Epidermal melanocyte (primary cell): ENCODE measurements around the gene CLDN1.
A peak's percentile ranks its signal among the peaks of the same experiment; 100 is the strongest.

ENCODE experiments used
- DNase-seq: peaks from one replicate; pipeline ENCODE4 v3.0.0; 2011; ENCODE audit warnings: low spot score; ENCODE audit not compliant: insufficient read length

The CLDN1 gene, protein sequence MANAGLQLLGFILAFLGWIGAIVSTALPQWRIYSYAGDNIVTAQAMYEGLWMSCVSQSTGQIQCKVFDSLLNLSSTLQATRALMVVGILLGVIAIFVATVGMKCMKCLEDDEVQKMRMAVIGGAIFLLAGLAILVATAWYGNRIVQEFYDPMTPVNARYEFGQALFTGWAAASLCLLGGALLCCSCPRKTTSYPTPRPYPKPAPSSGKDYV

DNA sequence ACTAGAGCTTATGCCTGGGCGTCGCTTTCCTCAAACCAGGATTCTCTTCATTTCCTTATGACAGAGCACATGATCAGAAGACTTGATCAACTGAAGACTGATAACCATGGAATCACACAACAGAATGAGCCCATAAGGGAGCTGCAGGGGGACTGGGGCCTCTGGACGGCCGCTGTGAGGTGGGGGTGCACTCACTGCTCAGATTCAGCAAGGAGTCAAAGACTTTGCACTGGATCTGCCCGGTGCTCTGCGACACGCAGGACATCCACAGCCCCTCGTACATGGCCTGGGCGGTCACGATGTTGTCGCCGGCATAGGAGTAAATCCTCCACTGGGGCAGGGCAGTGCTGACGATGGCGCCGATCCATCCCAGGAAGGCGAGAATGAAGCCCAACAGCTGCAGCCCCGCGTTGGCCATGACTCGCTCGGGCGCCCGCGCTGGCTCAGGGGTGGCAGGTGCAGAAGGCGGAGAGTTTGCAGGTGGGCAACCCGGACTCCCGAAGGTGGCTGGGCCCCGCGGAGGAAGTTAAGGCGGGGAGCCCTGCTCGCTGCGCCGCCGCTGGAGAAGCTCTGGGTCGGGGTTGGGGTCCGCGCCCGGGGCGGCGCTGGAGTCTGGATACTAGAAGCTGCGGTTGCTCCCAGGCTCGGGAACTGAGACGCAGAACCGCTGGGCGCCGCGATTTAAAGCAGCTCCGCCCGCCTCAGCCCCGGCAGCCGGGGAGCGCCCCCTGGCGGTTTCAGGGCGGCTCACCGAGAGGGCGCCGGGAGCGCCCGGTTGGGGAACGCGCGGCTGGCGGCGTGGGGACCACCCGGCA is at the start of gene CLDN1:
Gene CLDN1, minus strand, starts transcription at position 658 of the 815 bp plus-strand sequence. Its CDS starts 240 bp downstream, at position 418.
- DNase-seq = peak; percentile 21

DNA sequence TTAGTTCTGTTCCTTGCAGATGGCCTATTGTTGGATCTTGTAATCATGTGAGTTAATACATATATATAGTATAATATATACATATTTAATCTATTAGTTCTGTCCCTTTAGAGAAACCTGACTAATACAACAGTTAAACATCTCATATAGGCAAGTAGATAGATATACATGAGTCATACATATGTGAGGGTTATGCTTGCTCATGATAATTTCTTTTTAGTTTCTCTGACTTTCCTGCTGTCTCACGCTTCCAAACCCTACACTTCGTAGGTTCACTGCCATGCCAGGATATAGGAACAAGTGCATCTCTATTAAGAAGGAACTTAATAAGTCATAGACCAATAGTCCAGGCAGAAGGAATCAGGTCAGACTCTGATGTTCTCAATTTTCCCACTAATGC is 48.9 kb upstream of the CLDN1 start:
- DNase-seq = no peak

DNA sequence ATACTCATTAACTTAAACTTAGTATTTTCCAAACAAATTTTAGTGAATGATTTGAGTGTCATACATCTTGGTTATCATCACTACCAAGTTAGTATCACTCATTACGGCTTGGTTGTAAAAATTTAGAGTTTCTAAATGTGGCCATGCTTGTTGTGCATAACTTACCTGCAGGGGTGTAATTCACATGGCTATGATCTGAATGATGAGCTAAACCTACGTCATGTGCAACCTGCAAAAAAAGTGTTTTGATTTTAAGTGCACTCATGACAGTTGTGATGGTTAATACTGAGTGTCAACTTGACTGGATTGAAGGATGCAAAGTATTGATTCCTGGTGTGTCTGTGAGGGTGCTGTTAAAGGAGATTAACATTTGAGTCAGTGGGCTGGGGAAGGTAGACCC is 48.1 kb upstream of the CLDN1 start:
- DNase-seq = no peak

DNA sequence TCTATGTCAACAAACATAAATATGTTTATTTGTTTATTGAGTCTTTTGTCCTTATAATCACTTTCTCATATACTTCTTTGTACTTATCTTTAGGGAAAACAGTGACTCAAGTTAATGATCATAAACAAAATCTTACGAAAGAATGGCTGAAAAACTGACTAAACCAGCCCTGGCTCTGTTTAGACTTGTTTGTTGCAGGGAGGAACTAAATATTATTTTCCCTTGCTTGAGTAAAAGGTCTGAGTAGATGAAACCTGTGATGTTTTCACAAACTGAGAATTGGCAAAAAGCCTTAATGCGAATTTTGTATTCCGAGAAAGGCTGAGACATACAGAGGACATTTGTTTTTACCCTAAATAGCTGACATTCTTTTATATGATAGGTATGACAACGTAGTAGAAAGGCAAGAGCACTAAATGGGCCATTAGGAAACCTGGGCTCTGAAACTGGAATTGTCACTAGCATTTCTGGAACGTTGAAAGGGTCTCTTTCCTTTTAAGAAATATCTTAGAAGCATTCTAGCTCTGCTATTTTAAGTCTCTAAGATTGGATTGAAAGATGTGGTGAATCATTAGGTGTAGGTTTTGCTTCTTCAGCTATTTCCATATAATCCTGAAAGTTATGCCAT is 47.5 kb upstream of the CLDN1 start:
- no peak for DNase-seq

DNA sequence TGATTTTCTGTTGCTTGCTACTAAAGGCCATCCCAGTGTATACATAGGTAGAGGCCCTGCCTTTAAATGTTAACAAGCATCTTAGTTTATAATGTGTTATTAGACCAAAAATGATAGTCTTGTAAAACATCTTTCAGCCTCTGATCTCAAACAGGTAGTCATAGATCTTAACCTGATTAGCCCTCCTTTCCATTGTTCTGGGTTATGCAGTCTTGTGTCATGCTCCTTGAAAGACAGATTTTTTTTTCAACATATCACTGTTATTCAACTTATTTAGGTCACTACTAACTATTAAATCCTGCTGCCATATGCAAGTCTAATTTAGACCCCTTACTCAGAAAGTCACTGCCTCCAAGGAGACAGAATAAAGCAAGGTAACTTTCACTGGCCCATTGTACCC is 46.6 kb upstream of the CLDN1 start:
- no peak for DNase-seq

DNA sequence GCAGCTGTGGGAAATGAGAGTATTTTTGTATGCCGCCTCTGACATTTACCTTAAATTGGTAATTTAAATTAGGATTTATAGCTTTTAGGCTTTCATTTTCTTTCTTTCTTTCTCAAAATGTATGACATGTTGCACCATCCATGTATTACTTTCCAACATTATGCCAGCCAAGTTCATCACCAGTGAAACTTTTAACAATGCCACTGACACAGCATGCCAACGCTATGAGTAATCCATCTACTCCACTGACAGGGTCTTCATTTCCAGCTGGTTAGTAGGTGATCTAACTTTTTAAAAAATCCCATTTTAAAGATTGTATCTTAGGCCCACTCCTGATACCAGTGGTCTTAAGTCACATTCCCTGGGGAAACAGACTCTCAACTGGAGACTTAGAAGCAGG is 43.9 kb upstream of the CLDN1 start:
- DNase-seq = no peak

DNA sequence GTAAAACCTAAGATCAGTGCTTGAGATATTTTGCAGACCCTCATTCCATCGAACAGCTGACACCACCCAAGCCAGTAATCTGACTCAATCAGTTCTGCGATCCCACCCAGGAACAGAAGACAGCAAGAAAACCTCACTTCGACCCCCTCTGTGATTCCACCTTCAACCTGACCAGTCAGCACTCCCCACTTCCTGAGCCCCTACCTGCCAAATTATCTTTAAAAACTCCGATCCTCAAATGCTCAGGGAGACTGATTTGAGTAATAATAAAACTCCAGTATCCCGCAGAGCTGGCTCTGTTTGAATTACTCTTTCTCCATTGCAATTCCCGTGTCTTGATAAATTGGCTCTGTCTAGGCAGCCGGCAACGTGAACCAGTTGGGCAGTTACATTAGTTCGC is 40.0 kb upstream of the CLDN1 start:
- no peak for DNase-seq

DNA sequence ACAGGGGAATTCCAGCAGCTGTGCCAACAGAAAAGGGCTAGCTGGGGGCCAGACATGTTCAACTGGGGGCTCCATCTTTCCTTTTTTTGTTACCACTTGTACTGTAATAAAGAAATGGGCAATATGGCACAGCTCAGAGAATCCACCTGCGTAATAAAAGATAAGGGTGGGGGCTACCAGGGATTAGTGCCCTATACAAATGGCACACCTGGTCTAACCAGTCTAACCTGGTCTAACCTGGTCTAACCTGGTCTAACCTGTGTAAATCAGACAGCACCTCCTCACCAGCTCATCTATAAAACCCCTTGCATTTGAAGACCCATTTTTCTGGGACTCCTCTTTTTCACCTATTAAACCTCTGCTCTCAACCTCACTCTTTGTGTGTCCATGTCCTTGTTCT is 39.5 kb upstream of the CLDN1 start:
- no peak for DNase-seq

DNA sequence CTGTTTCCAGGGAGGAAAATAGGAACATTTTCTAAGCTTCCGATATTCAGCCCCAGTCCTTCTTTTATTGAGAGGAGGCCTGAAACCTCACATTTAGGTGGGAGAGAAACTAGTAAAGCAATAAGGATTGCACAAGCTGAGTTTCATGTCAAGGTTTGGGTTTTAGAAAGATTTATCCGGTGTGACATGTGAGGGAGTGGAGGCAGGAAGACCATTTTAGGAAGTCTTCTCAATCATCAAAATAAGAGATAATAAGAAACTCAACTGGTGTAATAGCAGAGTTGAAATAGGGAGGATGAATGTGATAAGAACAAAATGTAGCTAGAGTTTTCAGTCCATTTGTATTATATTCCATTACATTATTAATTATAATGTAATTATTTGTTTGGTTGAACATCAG is 38.0 kb upstream of the CLDN1 start:
- no peak for DNase-seq

DNA sequence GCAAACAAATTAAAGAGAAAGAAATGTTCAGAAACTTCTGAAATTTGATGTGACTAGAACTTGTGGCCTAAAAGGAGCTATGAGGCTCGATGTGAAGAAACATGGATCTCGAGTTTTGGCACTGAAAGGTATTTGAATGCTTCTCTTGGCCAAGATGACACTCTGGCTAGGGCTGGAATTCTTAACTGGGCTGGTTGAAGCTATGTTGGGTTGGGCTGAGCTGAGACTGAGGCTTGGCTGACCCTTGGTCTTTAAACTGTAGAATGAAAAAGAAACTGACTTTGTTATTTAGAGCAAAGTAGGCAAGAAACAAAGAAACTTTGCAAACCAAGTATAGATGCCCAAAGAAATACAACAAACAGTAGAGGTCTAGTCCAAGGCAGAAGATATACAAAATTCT is 37.6 kb upstream of the CLDN1 start:
- no peak for DNase-seq

DNA sequence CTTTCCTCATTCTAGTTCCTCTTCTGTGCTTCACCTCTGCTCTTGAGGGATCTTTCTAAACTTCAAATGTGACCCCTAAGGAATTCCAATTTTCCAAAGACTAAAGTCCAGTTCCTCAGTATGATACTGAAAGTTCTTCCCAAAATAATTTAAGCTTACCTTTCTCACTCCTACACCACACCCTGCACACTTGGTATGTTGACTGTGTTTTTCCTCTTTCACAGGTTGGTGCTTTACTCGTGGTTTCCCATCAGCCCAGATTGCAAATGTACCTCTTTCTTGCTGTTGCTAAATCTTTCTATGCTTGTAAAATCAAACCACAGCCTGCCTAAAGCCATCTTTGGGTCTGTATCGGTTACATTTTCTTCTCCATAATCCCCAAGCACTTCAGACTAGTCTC is 35.2 kb upstream of the CLDN1 start:
- DNase-seq = no peak

DNA sequence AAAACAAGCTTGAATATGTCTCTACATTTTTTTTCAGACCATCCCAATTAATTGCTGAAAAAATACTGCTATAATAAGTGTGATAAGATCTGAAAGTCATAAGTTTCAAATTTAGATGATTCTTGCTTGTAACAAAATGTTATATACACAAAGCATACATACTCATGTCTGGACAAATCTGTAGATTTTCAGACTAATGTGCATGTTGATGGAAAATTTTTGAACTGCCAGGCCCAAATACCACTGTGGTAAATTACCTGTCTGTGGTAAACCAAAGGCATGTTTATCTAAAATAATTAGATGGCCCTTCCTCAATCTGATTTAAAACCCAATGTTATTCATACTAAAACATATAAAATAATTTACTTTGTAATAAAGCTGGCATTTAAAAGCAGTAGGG is 34.0 kb upstream of the CLDN1 start:
- no peak for DNase-seq

DNA sequence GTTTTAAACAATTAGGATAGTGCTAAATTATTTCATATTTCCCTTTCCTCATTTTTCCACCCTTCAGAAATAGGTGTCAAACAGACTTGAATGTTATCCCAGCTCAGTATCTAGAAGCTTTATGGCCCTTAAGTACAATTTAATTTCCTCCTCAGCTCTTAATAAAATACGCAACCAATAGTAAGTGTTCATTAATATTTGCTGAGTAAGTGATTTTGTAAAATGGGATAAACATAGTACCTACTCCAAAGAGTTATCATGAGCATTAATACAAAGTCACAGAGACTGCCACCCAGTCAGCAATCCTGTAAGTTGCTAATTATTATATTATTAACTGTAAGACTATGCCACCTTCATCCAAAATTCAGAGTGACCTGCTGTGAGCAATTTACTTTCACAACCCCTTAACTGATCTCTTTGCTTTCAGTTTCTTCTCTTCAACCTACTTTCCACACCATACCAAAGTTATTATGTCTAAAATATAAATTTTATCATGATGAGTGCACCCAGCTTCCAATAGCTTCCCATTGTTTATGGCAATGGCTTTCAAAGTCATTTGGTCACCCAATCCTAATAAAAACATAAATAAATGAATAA is 30.7 kb upstream of the CLDN1 start:
- DNase-seq = no peak

DNA sequence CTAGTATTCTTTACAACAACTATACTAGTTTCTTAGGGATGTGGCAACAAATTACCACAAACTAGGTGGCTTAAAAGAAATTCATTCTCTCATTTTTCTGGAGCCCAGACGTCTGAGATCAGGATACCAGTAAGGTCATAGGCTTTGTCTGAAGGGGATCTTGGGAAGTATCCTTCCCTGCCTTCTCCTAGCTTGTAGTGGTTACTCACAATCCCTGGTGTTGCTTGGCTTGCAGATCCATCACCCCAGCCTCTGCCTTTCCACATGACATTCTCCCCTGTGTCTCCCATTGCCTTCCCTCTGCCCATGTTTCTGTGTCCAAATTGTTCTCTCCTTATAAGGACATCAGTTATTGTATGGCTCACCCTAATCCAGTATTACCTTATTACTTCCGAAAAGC is 24.3 kb upstream of the CLDN1 start:
- DNase-seq = no peak

DNA sequence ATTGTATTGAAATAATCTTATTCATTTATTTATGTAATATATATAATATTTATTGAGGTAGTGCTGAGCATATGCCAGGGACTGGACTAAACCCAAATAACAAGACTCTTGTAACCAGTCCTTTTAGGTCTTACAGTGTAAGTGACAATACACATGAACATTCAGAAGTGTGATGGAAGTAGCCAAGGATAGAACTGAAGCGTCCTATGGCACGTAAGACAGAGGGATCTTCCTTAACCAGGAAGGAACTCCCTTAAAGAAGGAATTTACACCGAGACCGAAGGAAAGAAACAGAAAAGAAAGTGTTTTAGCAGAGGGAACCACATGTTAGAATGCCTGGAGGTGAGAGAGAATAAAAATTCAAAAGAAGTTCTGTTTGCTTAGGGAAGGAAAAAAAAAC is 23.6 kb upstream of the CLDN1 start:
- no peak for DNase-seq

DNA sequence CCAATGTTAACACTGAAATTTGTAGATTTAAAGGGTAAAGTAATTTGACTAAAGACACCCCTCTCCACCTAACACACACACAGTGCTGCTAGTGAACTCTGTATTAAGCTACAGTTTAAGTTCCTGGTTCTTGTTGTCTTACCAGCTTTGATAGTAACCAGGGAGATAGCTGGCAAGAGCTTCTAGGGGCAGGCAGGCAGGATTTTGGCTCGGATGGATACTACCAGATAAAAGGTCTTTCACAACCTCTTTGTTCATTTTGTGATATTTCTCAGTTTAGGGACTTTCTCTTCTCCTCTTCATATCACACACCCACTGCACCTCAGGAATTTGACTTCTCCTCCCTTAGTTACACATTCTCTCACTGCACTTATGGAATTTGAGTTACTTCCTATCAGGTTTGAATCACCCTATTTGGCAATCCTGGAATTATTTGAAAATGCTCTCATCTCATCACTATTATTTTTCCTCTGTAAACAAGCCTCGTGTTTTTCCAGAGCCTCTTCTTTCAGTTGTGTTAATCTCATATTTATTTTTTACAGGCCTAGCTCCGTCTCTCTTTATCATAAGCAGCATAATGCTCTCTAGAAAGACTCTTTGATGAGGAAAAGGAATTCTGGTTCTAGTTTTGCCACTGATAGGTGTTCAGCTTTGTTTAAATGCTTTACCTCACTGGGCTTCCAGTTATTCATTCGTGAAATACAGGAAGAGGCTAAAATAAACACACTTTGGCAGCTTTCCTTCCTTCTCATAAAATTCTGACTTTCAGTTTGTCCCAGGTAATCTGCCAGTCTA is 23.0 kb upstream of the CLDN1 start:
- DNase-seq = no peak

DNA sequence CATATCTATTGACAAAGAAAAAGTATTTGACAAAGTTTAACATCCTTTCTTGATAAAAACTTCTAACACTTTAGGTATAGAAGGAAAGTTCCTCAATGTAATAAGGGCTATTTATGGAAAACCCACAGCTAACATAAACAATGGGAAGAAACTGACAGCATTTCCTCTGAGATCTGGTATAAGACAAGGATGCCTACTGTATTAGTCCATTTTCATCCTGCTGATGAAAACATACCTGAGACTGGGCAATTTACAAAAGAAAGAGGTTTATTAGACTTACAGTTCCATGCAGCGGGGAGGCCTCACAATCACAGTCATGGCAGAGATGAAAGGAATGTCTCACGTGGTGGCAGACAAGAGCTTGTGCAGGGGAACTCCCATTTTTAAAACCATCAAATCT is 17.8 kb upstream of the CLDN1 start:
- no peak for DNase-seq

DNA sequence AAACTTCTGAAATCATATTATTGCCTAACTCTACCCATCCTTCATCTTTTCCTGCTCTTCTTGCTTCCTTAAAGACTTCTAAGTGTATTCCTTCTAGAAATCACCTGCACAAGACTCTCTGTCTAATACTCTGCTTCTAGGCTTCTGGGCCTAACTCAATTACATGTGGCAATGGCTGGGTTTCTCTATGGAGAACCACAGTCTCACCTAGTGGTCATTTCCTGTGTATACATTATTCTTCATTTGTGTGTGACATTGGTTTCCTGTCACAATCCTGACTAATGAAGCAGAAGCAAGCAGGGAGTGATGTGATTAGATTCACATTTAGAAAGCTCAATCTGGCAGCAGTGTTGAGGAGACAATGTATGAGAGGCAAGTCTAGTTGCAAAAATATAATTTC is 16.9 kb upstream of the CLDN1 start:
- DNase-seq = no peak

DNA sequence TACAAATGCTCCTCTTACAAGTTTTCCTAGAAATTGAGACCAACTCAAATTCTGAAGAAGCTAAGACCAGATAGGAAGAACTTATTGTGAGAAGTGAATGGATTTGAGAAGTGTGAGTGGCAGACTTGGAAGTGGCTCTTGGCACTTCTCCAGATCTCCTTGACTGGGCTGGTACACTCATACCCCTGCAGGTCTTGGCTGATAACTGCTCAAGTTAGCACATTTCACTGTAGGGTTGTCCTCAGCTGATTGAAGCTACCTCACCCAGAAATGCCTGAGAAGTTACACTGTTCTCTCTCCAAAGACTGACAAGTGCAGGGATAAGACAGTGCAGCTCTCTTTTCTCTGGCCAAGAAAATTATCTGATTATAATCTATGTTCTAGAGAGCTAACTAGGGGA is 16.5 kb upstream of the CLDN1 start:
- no peak for DNase-seq

DNA sequence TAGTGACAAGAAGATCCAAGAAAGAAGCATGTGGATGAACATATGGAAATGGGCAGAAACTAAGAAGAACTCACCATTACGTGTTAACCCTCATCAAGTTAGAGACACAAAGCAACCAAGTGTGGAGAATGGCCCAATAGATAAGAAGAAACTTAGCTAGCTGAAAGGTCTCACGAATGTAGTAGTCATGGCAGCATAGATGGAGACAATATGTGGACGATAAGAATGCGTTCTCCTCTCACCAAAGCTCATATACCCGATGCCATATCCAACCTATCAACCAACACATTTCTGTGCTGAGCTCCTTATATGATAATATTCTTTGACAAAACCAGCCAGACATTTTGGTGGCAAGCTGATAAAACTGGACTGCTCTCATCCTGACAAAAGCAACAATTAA is 15.1 kb upstream of the CLDN1 start:
- no peak for DNase-seq

DNA sequence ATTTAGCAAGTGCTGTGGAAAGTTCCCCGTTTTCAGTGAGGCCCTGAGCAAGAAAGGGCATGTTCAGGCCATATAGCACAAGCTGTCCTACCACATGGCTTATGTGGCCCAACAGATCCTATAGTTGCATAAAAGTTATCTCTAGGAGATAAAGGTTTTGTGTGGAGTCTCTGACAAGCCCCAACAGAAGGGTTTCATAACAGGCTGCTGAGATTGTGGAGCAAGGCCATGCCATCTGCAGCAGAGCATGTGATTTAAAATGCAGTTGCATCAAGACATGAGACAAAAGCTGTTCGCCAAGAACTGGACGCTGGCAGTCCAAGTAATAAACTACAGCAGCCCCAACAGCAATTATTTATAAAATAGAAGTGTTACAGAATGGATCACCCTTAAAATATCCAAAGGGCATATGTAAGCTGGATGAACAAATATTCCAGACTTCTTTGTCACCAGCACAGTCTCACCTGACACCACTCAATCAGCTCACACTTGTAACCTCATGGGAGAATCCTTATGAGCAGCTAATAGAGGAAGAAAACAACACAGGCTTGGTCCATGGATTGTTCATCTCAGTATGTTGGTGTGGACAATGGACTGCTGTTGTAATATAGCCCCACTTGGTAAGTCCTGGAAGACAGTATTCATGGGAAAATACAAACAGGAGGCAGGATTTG is 14.4 kb upstream of the CLDN1 start:
- no peak for DNase-seq
